HG03354 (cell line): Measurements from ENCODE around the gene SIRPB2.

ENCODE experiments used
- ATAC-seq: cut with Tn5 transposase; IDR thresholded peaks from one replicate; pipeline ENCODE4 v1.9.1; 2021; ENCODE audit warnings: mild to moderate bottlenecking; ENCODE audit not compliant: unreplicated experiment, poor library complexity, severe bottlenecking

SIRPB2 gene

GRCh38 chr20:1491281-1491840 lies at the start of gene SIRPB2:
SIRPB2 (minus strand) TSS chr20:1491420; CDS start chr20:1491359, 61 bp downstream.
- ATAC-seq = no peak

- ATAC-seq = no peak
These were observed 48.7 kb upstream of the SIRPB2 start for GRCh38 chr20:1539816-1540419.

- ATAC-seq = no peak
These were observed 47.4 kb upstream of the SIRPB2 start for GRCh38 chr20:1538655-1539054.

- no peak for ATAC-seq
These were observed 46.5 kb upstream of the SIRPB2 start for GRCh38 chr20:1537731-1538058.

GRCh38 chr20:1536893-1537730 lies 45.9 kb upstream of the SIRPB2 start:
- no peak for ATAC-seq

GRCh38 chr20:1535420-1536175 lies 44.4 kb upstream of the SIRPB2 start:
- peak; percentile 93 for ATAC-seq

- no peak for ATAC-seq
These were observed 43.3 kb upstream of the SIRPB2 start for GRCh38 chr20:1534526-1534925.

- no peak for ATAC-seq
These were observed 41.8 kb upstream of the SIRPB2 start for GRCh38 chr20:1533059-1533458.

GRCh38 chr20:1528811-1529210 lies 37.6 kb upstream of the SIRPB2 start:
- ATAC-seq = no peak

GRCh38 chr20:1527923-1528322 lies 36.7 kb upstream of the SIRPB2 start:
- ATAC-seq = no peak

GRCh38 chr20:1526896-1527295 lies 35.7 kb upstream of the SIRPB2 start:
- ATAC-seq = no peak

- ATAC-seq = no peak
These were observed 35.1 kb upstream of the SIRPB2 start for GRCh38 chr20:1526310-1526709.

GRCh38 chr20:1524004-1524403 lies 32.8 kb upstream of the SIRPB2 start:
- ATAC-seq = no peak

- ATAC-seq = no peak
These were observed 25.8 kb upstream of the SIRPB2 start for GRCh38 chr20:1517010-1517409.

GRCh38 chr20:1513801-1514200 lies 22.6 kb upstream of the SIRPB2 start:
- no peak for ATAC-seq

- no peak for ATAC-seq
These were observed 18.0 kb upstream of the SIRPB2 start for GRCh38 chr20:1509237-1509636.

GRCh38 chr20:1508574-1508973 lies 17.4 kb upstream of the SIRPB2 start:
- no peak for ATAC-seq

- ATAC-seq = no peak
These were observed 16.1 kb upstream of the SIRPB2 start for GRCh38 chr20:1507276-1507675.

GRCh38 chr20:1505871-1506270 lies 14.7 kb upstream of the SIRPB2 start:
- no peak for ATAC-seq

- no peak for ATAC-seq
These were observed 14.1 kb upstream of the SIRPB2 start for GRCh38 chr20:1505361-1505760.
